WI38 (cell line): ENCODE measurements around the gene FRMD5.

Source experiments
- H3K4me3 ChIP-seq: 2 replicates; pipeline ENCODE4 v1.5.1; 2011; ENCODE audit warnings: low read depth, mild to moderate bottlenecking, control low read depth, low read length
- CTCF ChIP-seq: IDR thresholded peaks from 2 replicates; pipeline ENCODE4 v1.5.1; 2012; ENCODE audit warnings: low read depth, mild to moderate bottlenecking, control low read depth, low read length

FRMD5 gene

DNA sequence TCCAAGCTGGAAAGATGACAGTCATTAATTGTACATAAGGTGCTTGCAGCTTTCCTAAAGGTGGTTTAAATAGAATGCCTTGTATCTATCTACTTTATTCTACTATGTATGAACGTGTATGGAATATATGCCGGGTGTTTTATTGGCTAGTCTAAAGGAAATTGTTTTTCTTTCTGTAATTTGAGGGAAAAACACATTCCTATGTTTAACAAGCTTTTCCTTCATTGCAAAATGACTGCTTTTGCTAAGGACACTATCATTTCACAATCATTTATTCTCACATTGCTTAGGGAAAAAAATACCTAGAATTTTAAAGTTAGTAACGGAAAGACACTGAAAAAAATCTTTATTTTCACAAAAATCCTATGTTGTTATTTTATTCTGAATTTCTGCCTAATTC lies 226.5 kb downstream of the FRMD5 start:
- H3K4me3 ChIP-seq: no peak overlapping the region
- no peak for TF ChIP-seq CTCF

GRCh38 chr15:43966646-43967045 lies 228.4 kb downstream of the FRMD5 start:
- TF ChIP-seq CTCF: no peak
- no peak overlapping the region for H3K4me3 ChIP-seq

DNA sequence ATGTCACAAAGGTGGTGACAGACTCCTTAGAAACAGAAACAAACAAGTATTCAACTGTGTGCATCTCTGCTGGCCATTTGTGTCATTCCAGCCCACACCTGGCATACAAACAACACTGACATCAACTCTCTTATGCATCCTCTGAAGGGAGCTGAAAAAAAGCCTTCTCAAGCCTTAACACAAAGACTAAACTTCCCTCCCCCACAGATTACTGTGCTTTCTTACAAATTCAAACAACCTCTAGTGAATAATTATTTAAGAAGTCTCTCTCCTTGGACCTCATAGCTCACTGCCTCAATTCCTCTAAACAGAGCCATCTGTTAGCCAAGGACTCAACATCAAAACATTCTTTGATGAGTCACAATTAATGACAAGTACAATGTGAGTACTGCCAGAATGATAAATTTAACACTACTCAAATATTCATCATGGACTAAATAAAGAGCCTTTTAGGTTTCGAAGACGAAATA lies 236.2 kb downstream of the FRMD5 start:
- no peak overlapping the region for H3K4me3 ChIP-seq
- no peak for TF ChIP-seq CTCF

GRCh38 chr15:43957724-43958123 lies 237.3 kb downstream of the FRMD5 start:
- no peak for TF ChIP-seq CTCF
- H3K4me3 ChIP-seq: no peak overlapping the region

- no peak for TF ChIP-seq CTCF
Observed at GRCh38 chr15:43955140-43955539, 239.9 kb downstream of the FRMD5 start.

GRCh38 chr15:43954181-43954621 lies 240.9 kb downstream of the FRMD5 start:
- no peak overlapping the region for H3K4me3 ChIP-seq
- TF ChIP-seq CTCF: no peak

More at GRCh38 chr15:43955140-43955539, 239.9 kb downstream of the FRMD5 start:
- H3K4me3 ChIP-seq: no peak overlapping the region

DNA sequence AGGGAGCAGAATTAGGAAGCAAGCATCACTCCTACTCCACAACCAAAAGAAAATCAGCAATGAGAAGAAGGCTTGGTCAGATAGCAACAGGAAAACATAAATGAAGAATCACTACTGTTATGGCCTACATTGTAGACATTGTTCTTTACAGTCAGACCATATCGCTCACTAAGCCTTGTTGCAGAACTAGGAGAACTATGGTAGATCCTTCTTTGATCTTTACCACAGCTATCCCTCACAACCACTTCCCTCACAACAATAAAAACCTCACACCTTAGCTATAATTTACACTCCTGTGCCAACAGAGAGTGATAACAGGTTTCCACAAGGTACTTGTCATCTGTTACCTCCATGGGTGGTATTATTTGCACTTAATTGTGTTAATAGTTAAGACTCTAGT lies 241.7 kb downstream of the FRMD5 start:
- H3K4me3 ChIP-seq: no peak overlapping the region
- no peak for TF ChIP-seq CTCF
